Endothelial cell of umbilical vein (primary cell): ENCODE results near the gene ACTL10.
"Not testable (repeated sequence)": the region's sequence is repeated elsewhere in the genome, so short reads cannot be mapped to it uniquely, and the experiment has no call there.

Source experiments
- CTCF ChIP-seq, 2 donors: IDR thresholded peaks; 1 replicate in 1 of 2; 2 replicates in 1 of 2; pipeline ENCODE4 v1.5.1; 2011; ENCODE audit warnings: low read length in 2 of 2, mild to moderate bottlenecking in 2 of 2, moderate library complexity in 2 of 2, control low read depth in 1 of 2, inconsistent platforms in 1 of 2, low read depth in 1 of 2; ENCODE audit not compliant: insufficient read depth in 1 of 2; ENCODE audit errors: extremely low read depth in 1 of 2
- EZH2 ChIP-seq: IDR thresholded peaks from 2 replicates; pipeline ENCODE4 v1.6.1; 2012; ENCODE audit warnings: borderline replicate concordance, low read depth, mild to moderate bottlenecking, moderate library complexity, low read length, inconsistent platforms; ENCODE audit not compliant: severe bottlenecking
- FOS ChIP-seq: IDR thresholded peaks from 2 replicates; pipeline ENCODE4 v1.6.1; 2011; ENCODE audit warnings: mild to moderate bottlenecking, low read length, moderate library complexity, borderline replicate concordance; ENCODE audit not compliant: insufficient read depth
- JUN ChIP-seq: IDR thresholded peaks from 2 replicates; pipeline ENCODE4 v1.6.1; 2011; ENCODE audit warnings: borderline replicate concordance, low read depth; ENCODE audit not compliant: insufficient read length, insufficient read depth
- MYC ChIP-seq: IDR thresholded peaks from one replicate; pipeline ENCODE4 v1.6.1; 2011; ENCODE audit warnings: mild to moderate bottlenecking, low read depth, low read length
- POLR2A ChIP-seq: IDR thresholded peaks from 2 replicates; pipeline ENCODE4 v1.6.1; 2012; ENCODE audit warnings: low read depth, mild to moderate bottlenecking, control low read depth, low read length
- POLR2AphosphoS5 ChIP-seq: IDR thresholded peaks from 2 replicates; pipeline ENCODE4 v1.6.1; 2012; ENCODE audit warnings: low read depth, mild to moderate bottlenecking, control low read depth, low read length, moderate library complexity; ENCODE audit not compliant: insufficient read depth
- TF ChIP-seq, protein P1 (sequence below): IDR thresholded peaks from 2 replicates; pipeline ENCODE4 v1.6.1; 2011; ENCODE audit not compliant: insufficient read depth, insufficient read length

DNA sequence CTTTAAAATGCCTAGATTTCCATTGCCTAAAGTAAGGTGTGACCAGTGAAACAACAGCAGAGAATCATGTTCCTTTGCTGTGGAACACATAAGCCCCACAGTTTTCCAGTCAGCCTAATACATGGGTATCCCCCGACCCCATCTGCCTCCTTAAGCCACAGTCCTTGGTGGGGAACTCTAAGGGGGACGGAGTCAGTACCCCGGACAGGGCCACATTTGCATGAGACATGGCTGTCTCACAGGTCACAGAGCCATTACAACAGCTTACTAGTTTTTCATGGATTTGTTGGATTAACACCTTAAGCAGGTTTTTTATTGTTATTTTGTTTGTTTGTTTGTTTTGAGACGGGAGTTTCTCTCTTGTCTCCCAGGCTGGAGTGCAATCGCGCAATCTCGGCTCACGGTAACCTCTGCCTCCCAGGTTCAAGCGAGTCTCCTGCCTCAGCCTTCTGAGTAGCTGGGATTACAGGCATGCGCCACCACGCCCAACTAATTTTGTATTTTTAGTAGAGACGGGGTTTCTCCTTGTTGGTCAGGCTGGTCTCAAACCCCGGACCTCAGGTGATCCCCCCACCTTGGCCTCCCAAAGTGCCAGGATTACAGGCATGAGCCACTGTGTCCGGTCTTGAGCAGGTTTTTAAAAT lies 19.7 kb upstream of the ACTL10 start:
- not testable (repeated sequence) for TF ChIP-seq POLR2AphosphoS5; MYC; CTCF (IDR thresholded peaks at IDR 0.05; ENCODE audit: extremely low read depth in 1 of 2, insufficient read depth in 1 of 2, low read depth in 1 of 2, low read length in 2 of 2); POLR2A; JUN; FOS; EZH2
- TF ChIP-seq, protein P1, sequence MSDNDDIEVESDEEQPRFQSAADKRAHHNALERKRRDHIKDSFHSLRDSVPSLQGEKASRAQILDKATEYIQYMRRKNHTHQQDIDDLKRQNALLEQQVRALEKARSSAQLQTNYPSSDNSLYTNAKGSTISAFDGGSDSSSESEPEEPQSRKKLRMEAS: not testable (repeated sequence)
